ENCODE results near the gene DNAJC6. TPM values are rescaled to one million over a fixed set of nuclear protein-coding genes. Genes with fewer than 3 reads are reported as not detected.

DNAJC6 gene
- total RNA-seq, 6 experiments from 2014 or later: 0.46 to 2.9 (median 1.2) TPM

DNA sequence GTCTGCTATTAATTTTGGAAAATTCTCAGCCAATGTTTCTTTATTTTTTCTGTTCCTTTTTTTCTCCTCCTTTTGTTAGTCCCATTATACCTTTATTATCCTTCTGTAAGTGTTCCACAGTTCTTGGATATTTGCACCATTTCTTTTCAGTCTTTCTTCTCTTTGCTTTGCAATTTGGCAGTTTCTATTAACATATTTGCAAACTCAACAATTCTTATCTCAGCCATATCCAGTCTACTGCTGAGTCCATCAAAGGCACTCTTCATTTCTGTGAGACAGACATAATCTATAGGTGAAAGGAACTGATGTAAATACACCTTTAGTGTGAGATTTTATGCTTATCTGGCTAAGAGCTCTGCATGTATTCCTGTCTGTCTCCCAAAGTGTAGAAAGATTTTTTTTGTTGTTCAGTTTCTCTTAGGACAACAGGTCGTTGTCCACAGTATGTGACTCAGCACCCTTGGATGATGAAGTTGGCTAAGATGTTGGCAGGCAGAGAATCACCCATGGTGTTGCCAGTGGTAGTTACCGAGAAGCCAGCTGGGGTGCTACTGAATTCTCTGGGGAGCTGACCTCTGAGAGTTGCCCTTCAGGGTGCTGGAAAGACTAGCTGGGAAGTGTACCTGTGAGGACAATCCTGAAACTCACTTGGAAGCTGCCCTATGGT lies 149.5 kb downstream of the DNAJC6 start:
- Histone ChIP-seq H3K4me3 (no peak overlapping the region), H3K27ac (no peak overlapping the region), H3K27me3 (no peaks in the 10 kb centered on the region), H3K36me3 (no peaks in the 10 kb centered on the region), H3K4me1 (peaks cover 0 to 10% (median 0%) of the 10 kb centered on the region in 4 donors), H3K9me3 (no peaks in the 10 kb centered on the region)
- no peak for TF ChIP-seq POLR2A (IDR thresholded peaks at IDR 0.05)
- TF ChIP-seq, protein P1, sequence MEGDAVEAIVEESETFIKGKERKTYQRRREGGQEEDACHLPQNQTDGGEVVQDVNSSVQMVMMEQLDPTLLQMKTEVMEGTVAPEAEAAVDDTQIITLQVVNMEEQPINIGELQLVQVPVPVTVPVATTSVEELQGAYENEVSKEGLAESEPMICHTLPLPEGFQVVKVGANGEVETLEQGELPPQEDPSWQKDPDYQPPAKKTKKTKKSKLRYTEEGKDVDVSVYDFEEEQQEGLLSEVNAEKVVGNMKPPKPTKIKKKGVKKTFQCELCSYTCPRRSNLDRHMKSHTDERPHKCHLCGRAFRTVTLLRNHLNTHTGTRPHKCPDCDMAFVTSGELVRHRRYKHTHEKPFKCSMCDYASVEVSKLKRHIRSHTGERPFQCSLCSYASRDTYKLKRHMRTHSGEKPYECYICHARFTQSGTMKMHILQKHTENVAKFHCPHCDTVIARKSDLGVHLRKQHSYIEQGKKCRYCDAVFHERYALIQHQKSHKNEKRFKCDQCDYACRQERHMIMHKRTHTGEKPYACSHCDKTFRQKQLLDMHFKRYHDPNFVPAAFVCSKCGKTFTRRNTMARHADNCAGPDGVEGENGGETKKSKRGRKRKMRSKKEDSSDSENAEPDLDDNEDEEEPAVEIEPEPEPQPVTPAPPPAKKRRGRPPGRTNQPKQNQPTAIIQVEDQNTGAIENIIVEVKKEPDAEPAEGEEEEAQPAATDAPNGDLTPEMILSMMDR (IDR thresholded peaks at IDR 0.05): no peak
- DNase-seq (no peak), ATAC-seq (peak; percentile 47 to 97 (median 70))
- 32% methylated on average over 2 of the region's 2 CpGs for WGBS (ENCODE audit: insufficient coverage, low coverage, low lambda C conversion rate, missing lambda C conversion rate)
- intact Hi-C loops (cut with DNase I): no loop called here

DNA sequence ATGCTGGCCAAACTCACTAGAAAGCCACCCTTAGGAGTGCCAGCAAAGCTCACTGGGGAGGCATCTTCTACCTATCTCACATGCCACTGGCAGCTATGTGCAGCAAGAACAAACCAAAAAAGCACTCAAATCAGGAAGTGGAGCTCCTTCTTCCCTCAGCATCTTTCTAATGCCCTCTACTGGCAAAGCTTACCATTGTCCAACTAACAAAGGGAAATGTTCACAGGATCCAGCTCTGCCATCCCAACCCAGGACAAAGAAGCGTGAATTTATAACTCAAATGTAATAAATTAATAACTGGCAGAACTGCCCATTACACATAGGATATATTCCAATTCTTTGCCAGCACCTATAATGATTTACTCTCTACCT lies 150.0 kb downstream of the DNAJC6 start:
- no peak overlapping the region for H3K4me3 ChIP-seq
- peaks cover 0 to 10% (median 0%) of the 10 kb centered on the region in 4 donors for H3K4me1 ChIP-seq
- no peaks in the 10 kb centered on the region for H3K36me3 ChIP-seq
- TF ChIP-seq POLR2A (IDR thresholded peaks at IDR 0.05): no peak
- TF ChIP-seq, protein P1 (IDR thresholded peaks at IDR 0.05): peak; percentile 44 to 55 (median 48)
- DNase-seq (no peak), ATAC-seq (peak; percentile 76 to 85 (median 83))
- 83% methylated on average over 1 of the region's 1 CpG for WGBS (ENCODE audit: insufficient coverage, low coverage, low lambda C conversion rate, missing lambda C conversion rate)
- no peaks in the 10 kb centered on the region for H3K27me3 ChIP-seq
- intact Hi-C loops (cut with DNase I): no loop called here
- H3K27ac ChIP-seq: no peak overlapping the region
- H3K9me3 ChIP-seq: no peaks in the 10 kb centered on the region

Small RNAs within 50 kb of the gene (small RNA-seq; reads per million reads assigned to genes)
- gene COX6CP13 (0 reads per million in 2 experiments), gene RNU2-15P (0 reads per million in 2 experiments)

Other genes starting within 250 kb of the DNAJC6 start
- 100 to 1,000 TPM; 108 to 171 (median 123) TPM for gene AK4, start 161.3 kb upstream of the DNAJC6 start, total RNA-seq
- 100 to 1,000 TPM in 2 of 6 experiments, 10 to 100 TPM in 4; 26.8 to 264 (median 57.1) TPM for gene LEPR, start 111.1 kb downstream of the DNAJC6 start, total RNA-seq
- 10 to 100 TPM; 26.6 to 50.2 (median 37.5) TPM for gene LEPROT, start 111.1 kb downstream of the DNAJC6 start, total RNA-seq